HG03558 (cell line): ENCODE results near the gene GPR42.
A peak's percentile ranks its signal among the peaks of the same experiment; 100 is the strongest.
"Not testable (repeated sequence)": the region's sequence is repeated elsewhere in the genome, so short reads cannot be mapped to it uniquely, and the experiment has no call there.

Experiments used
- ATAC-seq: cut with Tn5 transposase; IDR thresholded peaks from one replicate; pipeline ENCODE4 v1.9.1; 2021; ENCODE audit warnings: moderate number of reproducible peaks; ENCODE audit not compliant: unreplicated experiment; ENCODE audit errors: extremely low read depth

The GPR42 gene

DNA sequence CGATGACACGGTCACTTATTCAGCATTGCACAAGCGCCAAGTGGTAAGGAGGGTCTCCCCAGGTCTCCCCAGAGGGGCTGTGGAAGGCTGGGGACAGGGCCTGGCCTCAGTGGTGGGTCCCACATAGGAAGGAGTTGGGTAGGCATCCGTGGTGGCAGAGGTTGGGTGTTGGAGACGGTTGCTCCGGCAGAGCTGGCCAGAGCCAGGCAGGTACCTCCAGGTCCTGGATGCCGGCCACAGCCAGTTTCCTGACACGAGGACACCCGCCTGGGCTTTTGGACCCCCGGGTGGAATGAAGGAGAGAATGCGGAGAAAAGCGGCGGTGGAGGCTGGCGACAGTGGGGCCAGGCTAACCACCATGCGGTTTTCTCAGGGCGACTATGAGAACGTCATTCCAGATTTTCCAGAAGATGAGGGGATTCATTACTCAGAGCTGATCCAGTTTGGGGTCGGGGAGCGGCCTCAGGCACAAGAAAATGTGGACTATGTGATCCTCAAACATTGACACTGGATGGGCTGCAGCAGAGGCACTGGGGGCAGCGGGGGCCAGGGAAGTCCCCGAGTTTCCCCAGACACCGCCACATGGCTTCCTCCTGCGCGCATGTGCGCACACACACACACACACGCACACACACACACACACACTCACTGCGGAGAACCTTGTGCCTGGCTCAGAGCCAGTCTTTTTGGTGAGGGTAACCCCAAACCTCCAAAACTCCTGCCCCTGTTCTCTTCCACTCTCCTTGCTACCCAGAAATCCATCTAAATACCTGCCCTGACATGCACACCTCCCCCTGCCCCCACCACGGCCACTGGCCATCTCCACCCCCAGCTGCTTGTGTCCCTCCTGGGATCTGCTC lies 24.4 kb upstream of the GPR42 start:
- no peak for ATAC-seq

- ATAC-seq: peak; percentile 49
Measured at GRCh38 chr19:35347171-35347929, 23.5 kb upstream of the GPR42 start, which contains the start of gene FFAR1. Gene FFAR1, plus strand, starts transcription at chr19:35347902. Its CDS starts 3,650 bp downstream, at chr19:35351552.

DNA sequence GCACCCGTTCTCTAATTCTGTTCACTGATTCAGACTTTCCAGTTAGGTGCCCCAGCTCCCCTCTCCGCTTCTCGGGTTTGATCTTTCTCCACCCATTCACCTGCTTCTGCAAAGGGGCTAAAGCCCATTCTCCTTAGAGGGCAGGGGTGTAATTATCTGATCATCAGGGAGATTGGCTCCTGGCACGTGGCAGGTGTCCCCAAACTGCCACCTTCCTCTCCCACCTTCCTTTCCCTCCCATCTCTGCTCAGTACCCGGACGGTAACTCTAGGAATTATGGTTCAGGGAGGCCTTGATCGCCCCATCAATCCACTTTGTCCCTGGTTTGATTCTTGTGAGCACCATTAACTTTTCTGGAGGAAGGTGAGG lies 23.0 kb upstream of the GPR42 start:
- no peak for ATAC-seq

DNA sequence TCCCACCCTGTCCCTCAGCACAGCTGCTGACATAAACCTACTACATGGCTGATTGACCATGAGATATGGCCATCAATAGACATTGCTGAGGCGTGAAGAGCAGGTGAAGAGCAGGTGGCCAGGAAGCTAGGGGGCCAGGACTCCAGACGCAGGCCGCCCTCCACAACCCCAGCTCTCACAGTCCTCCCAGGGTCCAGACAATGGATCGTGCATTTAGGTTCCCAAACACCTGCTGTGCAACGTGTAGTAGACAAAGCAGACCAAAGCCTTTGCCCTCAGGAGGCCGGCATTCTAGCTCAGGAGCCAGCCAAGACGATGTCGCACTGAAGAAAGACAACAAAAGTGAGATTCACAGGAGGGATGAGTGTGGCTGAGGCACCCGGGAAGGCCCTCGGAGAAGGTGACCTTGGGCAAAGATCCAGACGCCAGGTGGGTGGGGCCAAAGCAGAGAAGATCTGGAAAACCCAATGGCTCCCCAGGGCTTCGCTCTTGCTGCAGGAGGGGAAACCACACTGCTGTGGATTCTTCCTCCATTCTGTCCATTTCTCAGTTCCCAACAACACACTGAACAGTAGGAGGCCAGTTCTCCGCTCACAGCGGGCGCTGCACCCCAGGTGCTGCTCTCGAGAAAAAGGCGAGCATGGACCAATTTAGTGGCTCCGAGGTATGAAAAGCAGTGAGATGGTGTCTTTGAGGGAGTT lies 21.8 kb upstream of the GPR42 start:
- no peak for ATAC-seq

DNA sequence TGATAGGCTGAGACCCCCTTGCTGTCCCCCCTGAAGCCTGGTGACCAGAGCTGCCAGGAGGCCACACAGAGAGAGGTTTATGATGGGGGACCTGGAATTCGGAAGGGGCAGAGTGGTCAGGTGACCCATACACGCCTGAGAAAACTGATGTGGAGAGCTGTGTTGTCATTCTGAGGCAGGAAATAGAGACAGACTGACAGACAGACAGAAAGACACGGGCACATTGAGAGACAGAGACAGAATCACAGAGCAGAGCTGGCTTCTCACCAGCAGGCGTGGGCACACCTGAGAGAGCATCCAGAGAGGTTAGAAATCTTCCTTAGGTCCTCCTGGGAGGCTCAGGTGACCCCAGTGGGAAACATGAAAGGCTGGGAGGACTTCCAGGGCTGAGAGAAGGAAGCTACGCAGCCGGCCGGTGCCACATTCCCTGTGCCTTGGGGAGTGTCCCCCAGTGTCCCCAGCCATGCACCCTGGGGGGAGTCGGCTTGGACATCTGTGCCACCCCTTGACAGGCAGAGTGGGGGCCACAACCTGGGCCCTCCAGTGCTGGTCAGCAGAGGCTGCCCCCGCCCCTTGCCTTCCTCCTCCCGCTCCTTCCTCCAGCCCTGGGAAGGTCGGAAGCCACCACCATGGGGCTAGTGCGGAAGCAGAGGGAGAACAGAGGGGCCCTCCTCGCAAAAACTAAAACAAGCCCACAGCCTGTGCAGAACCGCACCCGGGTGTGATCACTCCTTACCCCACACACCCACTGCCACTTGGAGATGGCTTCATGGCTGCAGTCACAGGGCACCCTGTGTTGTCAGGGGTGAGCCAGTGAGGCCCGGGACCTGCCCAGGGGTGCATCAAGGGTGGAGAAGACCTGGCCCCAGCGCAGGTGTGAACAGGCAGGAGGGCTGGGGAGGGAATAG lies 21.0 kb upstream of the GPR42 start:
- no peak for ATAC-seq

- ATAC-seq: no peak
Measured at GRCh38 chr19:35350591-35350990, 20.3 kb upstream of the GPR42 start.

GRCh38 chr19:35351411-35352176 lies 19.3 kb upstream of the GPR42 start:
- ATAC-seq: no peak

DNA sequence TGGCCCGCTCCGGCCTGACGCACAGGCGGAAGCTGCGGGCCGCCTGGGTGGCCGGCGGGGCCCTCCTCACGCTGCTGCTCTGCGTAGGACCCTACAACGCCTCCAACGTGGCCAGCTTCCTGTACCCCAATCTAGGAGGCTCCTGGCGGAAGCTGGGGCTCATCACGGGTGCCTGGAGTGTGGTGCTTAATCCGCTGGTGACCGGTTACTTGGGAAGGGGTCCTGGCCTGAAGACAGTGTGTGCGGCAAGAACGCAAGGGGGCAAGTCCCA lies 18.8 kb upstream of the GPR42 start:
- no peak for ATAC-seq

- ATAC-seq: no peak
Measured at GRCh38 chr19:35352448-35353304, 18.2 kb upstream of the GPR42 start.

GRCh38 chr19:35353635-35354034 lies 17.2 kb upstream of the GPR42 start:
- ATAC-seq: no peak

GRCh38 chr19:35354898-35355297 lies 16.0 kb upstream of the GPR42 start:
- no peak for ATAC-seq

GRCh38 chr19:35355791-35356460 lies 14.9 kb upstream of the GPR42 start:
- ATAC-seq: no peak

DNA sequence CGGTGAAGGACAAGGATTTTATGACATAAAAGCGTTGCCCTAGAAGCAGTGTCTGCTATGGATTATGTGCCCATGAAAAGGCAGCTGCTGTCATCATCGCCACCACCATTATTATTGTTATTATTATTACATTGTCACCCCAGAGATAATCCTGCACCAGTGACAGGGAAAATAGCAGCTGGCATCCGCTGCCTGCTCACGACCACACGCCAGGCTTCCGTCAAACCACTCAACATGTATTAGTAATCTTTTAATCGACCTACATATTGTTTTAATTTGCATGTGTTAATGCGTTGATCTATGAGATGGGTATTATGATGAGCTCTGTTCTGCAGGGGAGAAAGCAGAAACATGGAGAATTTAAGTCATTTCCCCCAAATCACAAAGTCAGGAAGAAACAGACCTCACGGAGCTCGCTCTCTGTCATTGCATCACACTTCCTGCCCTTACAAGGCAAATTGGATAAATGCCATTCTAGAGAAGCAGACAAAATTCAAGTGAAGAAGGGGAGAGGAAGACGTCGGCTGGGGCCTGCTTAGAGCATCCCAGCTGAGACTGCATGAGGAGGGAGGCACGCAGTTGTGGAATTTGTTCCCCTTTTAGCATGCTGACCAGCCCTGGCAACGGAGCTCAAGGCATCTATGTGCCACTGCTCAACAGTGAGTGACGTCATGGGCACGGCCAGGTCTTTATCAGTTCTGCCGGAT lies 12.8 kb upstream of the GPR42 start, which contains the start of gene FFAR3:
Gene FFAR3 (plus strand): TSS at position 594 of the 707 bp plus-strand sequence. CDS start 431 bp downstream, outside the sequence.
- no peak for ATAC-seq

- not testable (repeated sequence) for ATAC-seq
Measured at GRCh38 chr19:35358834-35359233, 12.0 kb upstream of the GPR42 start.

- ATAC-seq: not testable (repeated sequence)
Measured at GRCh38 chr19:35359395-35359794, 11.5 kb upstream of the GPR42 start.

DNA sequence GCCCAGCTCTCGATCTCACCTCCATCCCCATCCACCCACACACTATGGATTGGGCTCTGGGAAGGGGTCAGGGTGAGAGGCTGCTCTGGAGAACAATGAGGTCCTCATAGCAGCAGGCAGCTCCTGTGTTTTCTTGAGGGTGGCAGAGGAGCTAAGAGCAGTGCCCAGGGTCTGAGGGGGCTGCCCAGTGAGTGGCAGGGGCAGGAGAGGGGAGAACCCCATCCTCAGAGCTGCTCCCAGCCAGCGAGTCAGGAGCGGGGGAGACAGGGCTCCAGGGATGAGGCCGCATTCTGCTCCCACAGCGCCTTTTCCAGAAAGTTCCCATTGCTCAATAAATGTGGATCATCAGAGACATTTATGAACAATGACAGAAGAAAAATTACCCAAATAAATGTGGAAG lies 10.8 kb upstream of the GPR42 start:
- not testable (repeated sequence) for ATAC-seq

GRCh38 chr19:35360880-35361420 lies 9.9 kb upstream of the GPR42 start:
- ATAC-seq: no peak
